ENCODE measurements around the gene PRSS50. TPM values are rescaled to one million over a fixed set of nuclear protein-coding genes. Genes with fewer than 3 reads are reported as not detected.

The PRSS50 gene
- polyA plus RNA-seq, 1 of the 3 experiments (the other 2 are of a cell fraction), result not detected

- TF ChIP-seq SIN3A (IDR thresholded peaks at IDR 0.05; ENCODE audit: borderline replicate concordance, low read depth, low read length) (no peak), EP300 (IDR thresholded peaks at IDR 0.05; ENCODE audit: borderline replicate concordance in 1 of 2, low read depth in 1 of 2, low read length in 1 of 2) (no peak), GABPA (IDR thresholded peaks at IDR 0.05; ENCODE audit: low read depth) (no peak), IRF3 (IDR thresholded peaks at IDR 0.05; ENCODE audit: low read depth, low read length) (no peak), RAD21 (IDR thresholded peaks at IDR 0.05; ENCODE audit: low read length) (no peak), MXI1 (IDR thresholded peaks at IDR 0.05; ENCODE audit: low read depth, low read length) (no peak), JUND (IDR thresholded peaks at IDR 0.05) (no peak)
- H3K27ac ChIP-seq (ENCODE audit: low read depth in 2 of 2, low read length in 1 of 2), result no peak overlapping the region
- H3K9ac ChIP-seq, result no peak overlapping the region
- H4K20me1 ChIP-seq (ENCODE audit: insufficient read depth), result no peaks in the 10 kb centered on the region
- H3F3A ChIP-seq (replicated peaks; ENCODE audit: insufficient read depth), result no peaks in the 10 kb centered on the region
- WGBS (ENCODE audit: low lambda C conversion rate), result 58% methylated on average over 11 of the region's 14 CpGs
- H3K9me2 ChIP-seq, result no peaks in the 10 kb centered on the region
- no peaks in the 10 kb centered on the region; a peak in 1 of 4 replicates for H3K4me1 ChIP-seq (ENCODE audit: control insufficient read depth in 1 of 2, insufficient read depth in 2 of 2, low read depth in 1 of 2, low read length in 1 of 2)
- no peaks in the 10 kb centered on the region for H3K79me2 ChIP-seq (ENCODE audit: insufficient read depth)
- no peak overlapping the region for H2AFZ ChIP-seq (ENCODE audit: low read depth)
- H3K4me3 ChIP-seq (ENCODE audit: low read depth in 2 of 2, low read length in 1 of 2), result no peak overlapping the region
- no peak overlapping the region for H3K4me2 ChIP-seq
- ChIA-PET CTCF (interaction anchor here (2.4 to 3.6 kb wide), 3 partner anchors 7 to 196 kb away, joined by 9 to 20 read pairs (median 10); no protein-coding TSS in a partner anchor), POLR2A (interaction anchor here (0.8 kb wide), 1 partner anchor 132 kb away, joined by 3 read pairs; no protein-coding TSS in a partner anchor)
- DNase-seq, result no peak
- H3K27me3 ChIP-seq (ENCODE audit: insufficient read depth), result no peaks in the 10 kb centered on the region
- no peaks in the 10 kb centered on the region for H3K36me3 ChIP-seq (replicated peaks in 1 of 2; ENCODE audit: control insufficient read depth in 1 of 2, insufficient read depth in 2 of 2, low read length in 1 of 2)
- H3K9me3 ChIP-seq, result no peaks in the 10 kb centered on the region
These were observed 4.4 kb downstream of the PRSS50 start for GRCh38 chr3:46713050-46713897.

GRCh38 chr3:46712191-46713049 lies 5.2 kb downstream of the PRSS50 start:
- H3K9me2 ChIP-seq, result no peaks in the 10 kb centered on the region
- H3K4me2 ChIP-seq, result no peak overlapping the region
- H3K9ac ChIP-seq, result no peak overlapping the region
- no peaks in the 10 kb centered on the region; a peak in 1 of 4 replicates for H3K4me1 ChIP-seq (ENCODE audit: control insufficient read depth in 1 of 2, insufficient read depth in 2 of 2, low read depth in 1 of 2, low read length in 1 of 2)
- no peaks in the 10 kb centered on the region for H3K79me2 ChIP-seq (ENCODE audit: insufficient read depth)
- no peaks in the 10 kb centered on the region for H4K20me1 ChIP-seq (ENCODE audit: insufficient read depth)
- ChIA-PET POLR2A (no interaction called here), CTCF (interaction anchor here (1.1 to 3.6 kb wide), 4 partner anchors 6 to 197 kb away, joined by 4 to 20 read pairs (median 10); no protein-coding TSS in a partner anchor)
- H3K9me3 ChIP-seq, result no peaks in the 10 kb centered on the region
- H3K4me3 ChIP-seq (ENCODE audit: low read depth in 2 of 2, low read length in 1 of 2), result no peak overlapping the region
- 63% methylated on average over 8 of the region's 13 CpGs for WGBS (ENCODE audit: low lambda C conversion rate)
- no peak for DNase-seq
- no peaks in the 10 kb centered on the region for H3K36me3 ChIP-seq (replicated peaks in 1 of 2; ENCODE audit: control insufficient read depth in 1 of 2, insufficient read depth in 2 of 2, low read length in 1 of 2)
- H3F3A ChIP-seq (replicated peaks; ENCODE audit: insufficient read depth), result no peaks in the 10 kb centered on the region
- H3K27ac ChIP-seq (ENCODE audit: low read depth in 2 of 2, low read length in 1 of 2), result no peak overlapping the region
- H2AFZ ChIP-seq (ENCODE audit: low read depth), result no peak overlapping the region
- H3K27me3 ChIP-seq (ENCODE audit: insufficient read depth), result no peaks in the 10 kb centered on the region
- TF ChIP-seq TAF1 (IDR thresholded peaks at IDR 0.05; ENCODE audit: borderline replicate concordance, low read depth, low read length), result no peak
- TF ChIP-seq MAX (IDR thresholded peaks at IDR 0.05; ENCODE audit: low read depth), result no peak
- TF ChIP-seq CTCF (IDR thresholded peaks at IDR 0.05), result no peak
- no peak for TF ChIP-seq RCOR1 (IDR thresholded peaks at IDR 0.05; ENCODE audit: low read length)
- TF ChIP-seq TEAD4 (IDR thresholded peaks at IDR 0.05; ENCODE audit: borderline replicate concordance, insufficient read depth), result no peak
- TF ChIP-seq SMC3 (IDR thresholded peaks at IDR 0.05; ENCODE audit: low read depth, low read length), result no peak
- TF ChIP-seq SIN3A (IDR thresholded peaks at IDR 0.05; ENCODE audit: borderline replicate concordance, low read depth, low read length), result no peak
- no peak for TF ChIP-seq ZBTB33 (IDR thresholded peaks at IDR 0.05; ENCODE audit: borderline replicate concordance, low read depth)
- TF ChIP-seq NRF1 (IDR thresholded peaks at IDR 0.05; ENCODE audit: low read depth, low read length), result no peak
- TF ChIP-seq CHD2 (IDR thresholded peaks at IDR 0.05; ENCODE audit: low read length, partially characterized antibody), result no peak
- no peak for TF ChIP-seq NFIC (IDR thresholded peaks at IDR 0.05; ENCODE audit: borderline replicate concordance)
- no peak for TF ChIP-seq POLR2AphosphoS5 (IDR thresholded peaks at IDR 0.05; ENCODE audit: low read depth, low read length)
- TF ChIP-seq EZH2phosphoT487 (IDR thresholded peaks at IDR 0.05; ENCODE audit: borderline replicate concordance, low read depth), result no peak
- TF ChIP-seq MXI1 (IDR thresholded peaks at IDR 0.05; ENCODE audit: low read depth, low read length), result no peak
- TF ChIP-seq JUND (IDR thresholded peaks at IDR 0.05), result no peak
- no peak for TF ChIP-seq FOXJ3 (CRISPR knock-in tag; IDR thresholded peaks at IDR 0.05)
